ENCODE results near the gene ZMIZ1. TPM values are rescaled to one million over a fixed set of nuclear protein-coding genes. Genes with fewer than 3 reads are reported as not detected.

Gene ZMIZ1
- total RNA-seq, 1 donor from 2014 or later = 107 TPM

GRCh38 chr10:79185067-79185774 lies 116.5 kb downstream of the ZMIZ1 start:
- no peak for DNase-seq (ENCODE audit: low spot score)

DNA sequence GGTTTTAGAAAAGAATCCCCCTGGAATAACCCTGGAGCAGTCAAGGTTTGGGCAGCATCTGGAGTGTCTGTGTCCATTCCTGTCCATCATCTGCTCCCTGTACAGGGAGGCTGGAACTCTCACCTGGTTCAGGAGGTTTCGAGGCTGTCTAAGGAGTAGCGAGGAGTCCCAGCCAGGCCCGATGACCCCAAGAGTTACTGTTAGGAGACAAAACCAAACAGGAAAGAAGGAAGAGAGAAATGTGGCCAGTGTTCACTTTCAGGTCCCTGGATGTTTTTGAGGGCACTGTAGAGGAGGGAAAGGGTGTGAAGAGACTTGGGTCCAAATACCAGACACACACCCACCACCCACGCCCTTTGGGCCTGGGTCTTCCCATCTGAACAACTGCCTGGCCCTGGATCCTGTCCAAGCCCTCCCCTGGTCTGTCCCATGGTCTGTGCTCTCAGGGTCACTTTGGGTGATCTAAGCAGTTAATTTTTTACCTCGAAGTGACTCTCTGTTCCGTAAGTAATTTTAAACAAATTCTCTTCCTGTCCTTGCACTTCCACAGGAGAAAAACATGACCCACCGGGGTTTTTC lies 117.1 kb downstream of the ZMIZ1 start:
- no peak for DNase-seq (ENCODE audit: low spot score)

- no peak for DNase-seq (ENCODE audit: low spot score)
Observed at GRCh38 chr10:79186486-79187120, 117.8 kb downstream of the ZMIZ1 start.

DNA sequence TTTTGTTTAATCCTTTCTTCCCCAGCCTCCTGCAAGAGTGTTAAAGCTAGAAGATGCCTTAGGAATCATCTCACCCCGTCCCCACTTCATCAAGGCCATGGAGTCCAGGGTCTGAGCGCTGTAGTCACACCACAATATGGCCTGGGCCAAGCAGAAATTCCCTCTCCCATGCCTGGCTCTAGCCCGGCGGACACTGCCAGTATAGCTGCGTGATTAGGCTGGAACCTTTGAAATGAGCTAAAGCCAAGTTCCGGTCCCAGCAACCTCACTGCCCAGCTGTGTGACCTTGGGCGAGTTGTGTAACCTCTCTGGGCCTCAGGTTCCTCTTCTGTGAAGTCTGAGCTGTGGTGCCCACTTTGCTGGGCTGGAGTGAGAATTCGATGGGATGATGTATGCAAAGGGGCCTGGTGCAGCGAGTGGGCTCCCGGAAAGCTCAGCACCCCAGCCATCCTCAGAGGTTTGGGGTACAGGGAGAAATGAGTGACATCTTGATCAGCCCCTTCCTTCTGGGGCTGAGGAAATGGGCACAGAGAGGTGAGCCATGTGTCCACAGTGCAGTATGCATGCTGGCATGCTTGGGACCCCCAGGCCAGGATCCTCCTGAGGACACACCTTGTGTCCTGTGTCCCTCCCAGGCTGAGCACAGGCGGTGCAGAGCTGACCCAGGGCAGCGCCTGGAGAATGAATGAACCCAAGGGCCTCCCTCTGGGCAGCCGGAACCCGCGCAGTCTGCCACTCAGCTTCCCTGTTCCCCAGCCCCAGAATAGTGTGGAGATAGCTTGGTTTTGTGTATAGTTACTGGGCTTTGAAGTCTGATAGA lies 118.6 kb downstream of the ZMIZ1 start:
- DNase-seq (ENCODE audit: low spot score) = no peak

GRCh38 chr10:79188154-79188965 lies 119.6 kb downstream of the ZMIZ1 start:
- DNase-seq (ENCODE audit: low spot score) = no peak

- no peak for DNase-seq (ENCODE audit: low spot score)
Observed at GRCh38 chr10:79189181-79189580, 120.4 kb downstream of the ZMIZ1 start.

DNA sequence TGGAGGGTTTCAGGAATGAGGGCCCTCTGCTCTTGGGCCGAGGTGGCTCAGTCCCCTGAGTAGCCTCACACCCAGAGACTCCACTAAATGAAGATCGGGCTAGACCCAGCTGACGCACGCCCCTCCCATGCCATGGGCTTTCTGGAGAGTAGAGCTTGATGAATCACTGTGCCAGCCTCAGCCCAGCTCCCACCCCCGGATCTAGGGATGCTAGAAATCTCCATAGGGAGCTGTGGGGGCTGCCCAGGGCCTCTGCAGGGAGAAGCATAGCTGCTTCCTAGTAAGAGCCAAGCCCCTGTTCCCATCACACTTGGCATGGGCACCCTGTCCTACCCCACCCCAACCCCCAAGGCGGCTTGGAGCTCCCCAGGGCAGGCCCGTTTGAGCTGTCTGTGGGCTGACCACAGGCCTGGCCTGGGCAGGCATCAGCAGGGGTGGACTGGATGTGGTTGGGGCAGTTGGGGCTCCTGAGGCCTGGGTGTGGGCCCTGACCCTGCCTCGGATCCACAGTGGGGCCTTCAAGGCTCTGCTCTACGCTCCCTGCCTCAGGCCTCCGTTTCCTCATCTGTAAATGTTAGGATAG lies 121.2 kb downstream of the ZMIZ1 start:
- no peak for DNase-seq (ENCODE audit: low spot score)

DNA sequence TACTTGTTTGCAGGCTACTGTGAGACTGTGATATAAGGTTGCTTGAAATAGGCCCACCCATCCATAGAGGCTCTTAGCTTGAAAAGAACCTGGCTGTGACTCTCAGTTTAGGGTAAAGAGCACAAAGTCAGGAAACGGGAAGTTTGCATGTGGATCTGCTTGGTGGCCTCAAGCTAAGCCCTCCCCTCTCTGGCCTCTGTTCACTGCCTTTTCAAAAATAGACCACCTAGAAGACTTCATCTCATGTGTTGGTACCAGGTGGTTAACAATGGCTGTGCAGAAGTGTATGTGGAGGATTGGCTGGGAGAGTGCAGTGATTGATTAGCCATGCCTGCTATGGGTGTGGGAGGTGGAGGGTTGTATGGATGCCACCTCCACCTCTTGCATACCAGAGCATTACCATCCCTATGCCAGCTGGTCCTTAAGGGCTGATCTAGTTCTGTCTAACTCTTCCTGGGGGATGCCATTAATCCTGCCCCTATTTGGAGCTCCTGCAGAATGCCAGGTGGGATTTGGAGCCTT lies 122.0 kb downstream of the ZMIZ1 start:
- DNase-seq (ENCODE audit: low spot score) = no peak

DNA sequence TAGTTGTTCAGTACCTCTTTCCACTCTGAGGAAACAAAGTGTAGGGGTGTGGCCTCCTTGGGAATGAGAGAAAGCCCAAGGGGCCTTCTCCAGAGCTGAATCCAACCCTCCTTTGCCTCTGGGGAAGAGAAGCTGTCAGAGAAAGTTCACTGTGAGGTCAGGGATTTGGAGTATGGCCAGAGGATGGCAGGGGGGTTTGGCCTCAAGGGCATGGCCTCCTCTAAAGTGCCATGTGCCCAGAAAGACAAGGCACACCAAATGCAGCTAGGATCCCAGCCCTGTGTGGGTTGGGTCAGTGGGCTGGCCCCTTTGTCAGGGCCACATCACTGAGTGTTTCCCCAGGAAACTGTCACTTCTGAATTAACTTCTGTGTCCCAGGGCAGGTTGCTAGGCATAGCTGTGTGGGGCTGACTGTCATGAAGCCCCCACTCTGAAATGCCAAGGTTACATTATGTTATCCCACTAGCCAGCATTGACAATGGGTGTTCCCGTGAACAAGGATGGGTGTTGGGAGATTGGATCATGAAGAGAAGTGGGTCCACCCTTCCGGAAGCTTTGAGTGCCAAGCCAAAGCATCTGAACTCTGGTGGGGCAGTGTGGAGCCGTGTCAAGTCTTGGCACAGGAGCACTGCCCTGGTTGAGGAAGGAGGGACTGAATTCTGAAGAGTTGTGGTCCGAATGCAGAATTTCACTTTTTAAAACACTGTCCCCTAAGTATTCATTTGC lies 123.3 kb downstream of the ZMIZ1 start:
- no peak for DNase-seq (ENCODE audit: low spot score)

GRCh38 chr10:79192677-79193003 lies 123.9 kb downstream of the ZMIZ1 start:
- DNase-seq (ENCODE audit: low spot score) = no peak

DNA sequence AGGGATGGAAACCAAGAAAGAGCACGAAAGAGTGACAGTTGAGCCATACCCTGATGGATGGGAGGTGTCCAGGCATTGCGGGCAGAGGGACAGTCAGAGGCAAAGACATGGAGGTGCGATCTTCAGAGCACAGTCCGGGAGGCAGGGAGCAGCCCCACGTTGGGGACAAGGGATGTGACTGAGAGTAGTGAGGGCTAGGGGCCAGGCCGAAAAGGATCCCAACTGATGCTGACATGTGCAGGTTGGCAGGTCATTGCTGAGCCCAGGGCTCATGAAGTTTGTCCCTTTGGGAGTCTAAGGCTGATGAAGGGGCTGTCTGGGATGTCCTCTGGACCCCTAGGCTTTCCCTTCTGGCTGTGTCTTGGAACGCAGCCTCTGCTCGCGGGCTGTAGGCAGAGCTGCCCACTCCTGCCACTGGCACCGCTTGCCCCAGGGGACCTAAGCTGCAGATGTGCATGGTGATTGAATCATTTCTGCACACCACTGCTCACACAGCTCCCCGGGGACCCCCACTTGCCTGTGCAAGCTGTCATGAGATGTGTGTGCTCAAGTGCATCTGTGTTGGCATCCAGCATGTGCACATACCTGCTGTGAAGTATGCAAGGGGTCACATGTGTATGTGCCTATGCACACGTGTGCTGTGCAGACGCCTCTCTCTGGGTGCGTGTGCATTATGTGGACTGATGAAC lies 125.1 kb downstream of the ZMIZ1 start:
- DNase-seq (ENCODE audit: low spot score) = no peak

GRCh38 chr10:79195091-79195923 lies 126.5 kb downstream of the ZMIZ1 start:
- DNase-seq (ENCODE audit: low spot score) = peak; percentile 90

DNA sequence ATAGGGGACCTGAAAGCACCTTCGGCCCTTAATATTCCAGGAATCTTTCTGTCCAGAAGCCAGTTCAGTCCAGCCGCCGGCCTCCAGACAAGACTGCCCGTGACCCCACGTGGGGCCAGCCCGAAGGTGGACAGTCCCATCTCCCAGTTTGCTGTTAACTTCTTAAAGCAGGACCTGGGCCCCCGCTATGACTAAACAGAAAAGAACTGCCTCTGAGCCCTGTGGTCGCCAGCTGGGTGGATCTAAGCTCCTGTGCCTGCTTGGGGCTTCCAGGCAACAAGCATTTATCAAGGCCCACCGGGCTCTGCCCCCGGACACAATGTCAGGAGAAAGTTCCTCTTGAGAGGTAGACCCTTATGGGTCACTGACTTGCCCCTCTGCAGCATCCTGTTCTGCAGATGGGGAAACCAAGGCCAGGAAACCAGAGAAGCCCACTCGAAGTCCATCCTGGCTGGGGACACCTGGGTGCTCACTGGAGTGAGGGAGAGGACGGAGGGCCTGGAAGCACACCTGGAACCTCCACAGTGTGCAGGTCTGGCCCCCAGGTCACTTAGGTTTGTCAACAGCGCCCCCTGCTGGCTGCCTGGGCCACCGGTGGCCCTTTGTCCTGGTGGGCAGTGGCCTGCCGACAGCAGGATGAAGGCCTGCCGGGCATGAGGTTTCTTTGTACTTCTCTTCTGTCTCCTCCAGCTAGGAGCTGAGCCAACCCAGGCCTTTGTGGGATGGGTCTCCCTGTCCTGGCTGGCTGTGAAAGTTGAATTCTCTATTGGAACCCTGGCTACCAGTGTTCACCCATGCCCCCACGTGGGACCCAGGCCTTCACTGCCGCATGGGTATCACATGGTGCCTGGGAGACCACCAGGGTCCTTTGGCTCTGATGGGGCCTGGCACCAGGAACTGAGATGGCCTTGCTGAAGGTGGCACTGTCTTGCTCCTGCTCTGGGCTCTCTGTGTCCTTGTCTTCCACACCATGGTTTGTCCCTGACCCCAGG lies 128.0 kb downstream of the ZMIZ1 start:
- peak; percentile 81 for DNase-seq (ENCODE audit: low spot score)

DNA sequence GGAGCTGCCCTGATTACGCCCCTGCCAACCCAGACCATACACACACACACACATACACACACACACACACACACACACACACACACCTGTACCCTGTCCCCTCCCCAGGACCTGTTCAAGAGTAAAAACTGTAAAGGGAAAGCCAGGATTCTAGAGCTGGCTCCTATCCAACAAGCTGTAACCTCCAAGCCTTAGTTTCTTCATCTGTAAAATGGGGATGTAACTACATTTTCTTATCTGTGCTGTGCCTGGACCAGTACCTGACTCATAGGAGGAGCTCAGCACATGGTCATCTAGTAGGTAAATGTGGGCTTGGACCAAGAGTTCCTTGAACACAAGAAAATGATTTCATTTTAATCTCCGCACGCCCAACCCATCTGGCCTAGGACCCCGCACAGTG lies 128.8 kb downstream of the ZMIZ1 start:
- no peak for DNase-seq (ENCODE audit: low spot score)

DNA sequence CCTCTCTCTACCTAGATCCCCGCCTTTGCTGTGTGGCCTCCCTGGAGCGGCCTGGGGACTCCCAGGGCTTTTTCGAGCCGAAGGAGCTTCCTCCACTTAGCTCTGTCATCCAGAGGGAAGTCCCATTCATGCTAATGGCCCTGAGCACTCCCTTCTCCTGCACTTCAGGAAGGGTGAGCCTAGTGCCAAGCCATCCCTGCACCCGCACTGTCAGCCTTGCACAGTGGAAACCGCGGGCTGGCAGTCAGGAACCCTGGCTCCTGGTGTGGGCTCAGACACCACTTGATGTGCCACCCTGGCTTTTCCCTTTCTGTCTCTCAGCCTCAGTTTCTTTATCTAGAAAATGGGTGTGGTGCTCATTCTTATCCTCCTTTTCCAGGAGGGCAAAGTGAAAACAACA lies 131.6 kb downstream of the ZMIZ1 start:
- no peak for DNase-seq (ENCODE audit: low spot score)

GRCh38 chr10:79201706-79202105 lies 132.9 kb downstream of the ZMIZ1 start:
- DNase-seq (ENCODE audit: low spot score) = no peak

DNA sequence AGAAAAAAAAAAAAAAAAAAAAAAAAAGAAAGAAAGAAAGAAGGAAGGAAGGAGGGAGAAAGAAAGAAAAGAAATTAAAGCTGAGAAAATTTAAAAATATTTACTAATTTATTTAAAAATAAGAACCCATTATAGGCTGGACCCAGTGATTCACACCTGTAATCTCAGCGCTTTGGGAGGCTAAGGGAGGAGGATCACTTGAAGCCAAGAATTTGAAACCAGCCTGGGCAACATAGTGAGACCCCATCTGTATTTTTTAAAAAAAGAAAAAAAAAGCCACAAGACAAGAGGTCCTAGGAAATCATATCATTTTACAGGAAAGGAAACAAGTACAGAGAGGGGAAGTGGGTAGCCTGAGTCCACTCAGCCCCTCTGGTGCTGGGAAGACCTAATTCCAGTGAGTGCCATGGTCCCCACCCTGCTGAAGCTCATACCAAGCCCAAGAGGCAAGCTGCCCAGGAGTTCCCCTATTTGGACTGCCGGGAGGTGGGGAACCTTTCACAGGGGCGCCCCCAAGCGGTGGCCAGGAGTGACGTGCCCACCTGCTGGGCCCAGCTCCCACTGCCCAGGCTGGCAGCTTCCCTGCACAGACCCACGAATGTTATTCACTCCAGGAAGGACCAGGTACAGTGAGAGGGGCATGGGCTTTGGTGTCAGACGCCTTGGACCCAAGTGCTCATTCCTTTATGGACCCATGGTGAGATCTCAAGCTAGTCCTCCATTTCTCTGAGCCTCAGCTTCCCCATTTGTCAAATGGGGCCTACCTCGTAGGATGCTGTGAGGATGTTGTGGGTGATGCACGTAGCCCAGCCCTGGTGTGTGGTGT lies 133.6 kb downstream of the ZMIZ1 start:
- no peak for DNase-seq (ENCODE audit: low spot score)

Measured in ureter (tissue), 1 donor.